Astrocyte (in vitro differentiated cells and primary cell): Measurements from ENCODE around the gene MAP4K4. TPM values are rescaled to one million over a fixed set of nuclear protein-coding genes. Genes with fewer than 3 reads are reported as not detected.

Experiments
- DNase-seq: peaks from one replicate; pipeline ENCODE4 v3.0.0-alpha.2; 2010; ENCODE audit warnings: low read depth
- FAIRE-seq: peaks from 2 replicates; lab custom pipeline; 2011; peaks lifted over from hg19 to GRCh38; lab: Jason Lieb, UNC
- H2AFZ ChIP-seq: 2 replicates; pipeline ENCODE4 v1.6.0; 2012; ENCODE audit warnings: low read depth, low read length, inconsistent platforms
- H3K27ac ChIP-seq: 2 replicates; pipeline ENCODE4 v1.5.1; 2011; ENCODE audit warnings: low read depth, low read length, inconsistent platforms
- H3K27me3 ChIP-seq: 2 replicates; pipeline ENCODE4 v1.6.0; 2011; ENCODE audit warnings: low read length, inconsistent platforms; ENCODE audit not compliant: insufficient read depth
- H3K36me3 ChIP-seq: 2 replicates; pipeline ENCODE4 v1.5.1; 2011; ENCODE audit warnings: low read length, inconsistent platforms; ENCODE audit not compliant: insufficient read depth
- H3K4me1 ChIP-seq: 2 replicates; pipeline ENCODE4 v1.5.1; 2011; ENCODE audit warnings: low read length, inconsistent platforms; ENCODE audit not compliant: insufficient read depth
- H3K4me2 ChIP-seq: 2 replicates; pipeline ENCODE4 v1.6.0; 2012; ENCODE audit warnings: low read length, inconsistent platforms
- H3K4me3 ChIP-seq: 2 replicates; pipeline ENCODE4 v1.5.1; 2011; ENCODE audit warnings: low read depth, mild to moderate bottlenecking, low read length, inconsistent platforms; ENCODE audit not compliant: insufficient read depth
- H3K79me2 ChIP-seq: 2 replicates; pipeline ENCODE4 v1.6.0; 2012; ENCODE audit warnings: mild to moderate bottlenecking, low read length, inconsistent platforms; ENCODE audit not compliant: insufficient read depth
- H3K9ac ChIP-seq: 2 replicates; pipeline ENCODE4 v1.6.0; 2012; ENCODE audit warnings: mild to moderate bottlenecking, low read length, inconsistent platforms
- H3K9me3 ChIP-seq: 2 replicates; pipeline ENCODE4 v1.5.1; 2012; ENCODE audit warnings: low read depth, mild to moderate bottlenecking, low read length, inconsistent platforms; ENCODE audit not compliant: insufficient read depth
- H4K20me1 ChIP-seq: 2 replicates; pipeline ENCODE4 v1.6.0; 2012; ENCODE audit warnings: low read length, inconsistent platforms; ENCODE audit not compliant: insufficient read depth
- H3K27ac Mint-ChIP-seq: one replicate; pipeline ENCODE4 v1.8.0; 2021; ENCODE audit warnings: mild to moderate bottlenecking, mixed read lengths; ENCODE audit not compliant: unreplicated experiment
- H3K27me3 Mint-ChIP-seq: one replicate; pipeline ENCODE4 v1.8.0; 2021; ENCODE audit warnings: low read depth, mixed read lengths; ENCODE audit not compliant: unreplicated experiment
- H3K36me3 Mint-ChIP-seq: one replicate; pipeline ENCODE4 v1.8.0; 2021; ENCODE audit warnings: low read depth, mixed read lengths; ENCODE audit not compliant: unreplicated experiment
- H3K4me1 Mint-ChIP-seq: one replicate; pipeline ENCODE4 v1.8.0; 2021; ENCODE audit warnings: low read depth, mixed read lengths; ENCODE audit not compliant: unreplicated experiment
- H3K4me3 Mint-ChIP-seq: one replicate; pipeline ENCODE4 v1.8.0; 2021; ENCODE audit warnings: mild to moderate bottlenecking, moderate library complexity, mixed read lengths; ENCODE audit not compliant: unreplicated experiment
- H3K9me3 Mint-ChIP-seq: one replicate; pipeline ENCODE4 v1.8.0; 2021; ENCODE audit warnings: mild to moderate bottlenecking, mixed read lengths; ENCODE audit not compliant: unreplicated experiment
- CTCF ChIP-seq: IDR thresholded peaks from 2 replicates; pipeline ENCODE4 v1.5.1; 2011; ENCODE audit warnings: low read depth, mild to moderate bottlenecking, inconsistent platforms, low read length, moderate library complexity; ENCODE audit not compliant: insufficient read depth
- EZH2 ChIP-seq: IDR thresholded peaks from 2 replicates; pipeline ENCODE4 v1.6.1; 2012; ENCODE audit warnings: mild to moderate bottlenecking, low read length, inconsistent platforms; ENCODE audit not compliant: insufficient read depth
- total RNA-seq: library from RNA; stranded (reverse); gene quantifications from 2 replicates; pipeline ENCODE4 v1.2.1, GENCODE V29; 2021

MAP4K4 gene
- total RNA-seq, 1 donor from 2014 or later = 231 TPM

GRCh38 chr2:101830146-101830545 is 132.6 kb downstream of the MAP4K4 start:
- Histone ChIP-seq H4K20me1 (peaks cover 20% of the 10 kb centered on the region), H3K27me3 (no peaks in the 10 kb centered on the region), H3K79me2 (peaks cover 62% of the 10 kb centered on the region), H2AFZ (no peak overlapping the region), H3K4me1 (peaks cover 53% of the 10 kb centered on the region), H3K27ac (peak overlapping the region; percentile 94), H3K9ac (peak overlapping the region; percentile 6), H3K4me3 (no peak overlapping the region), H3K4me2 (peak overlapping the region; percentile 4), H3K36me3 (peaks cover 44% of the 10 kb centered on the region), H3K9me3 (no peaks in the 10 kb centered on the region)
- FAIRE-seq (no peak), DNase-seq (no peak)
- no peak overlapping the region for H3K4me3 Mint-ChIP-seq
- H3K27ac Mint-ChIP-seq = peak overlapping the region; percentile 98
- no peaks in the 10 kb centered on the region for H3K27me3 Mint-ChIP-seq
- peaks cover 14% of the 10 kb centered on the region for H3K36me3 Mint-ChIP-seq
- H3K4me1 Mint-ChIP-seq = peaks cover 53% of the 10 kb centered on the region
- TF ChIP-seq EZH2 (no peak), CTCF (no peak)
- no peaks in the 10 kb centered on the region for H3K9me3 Mint-ChIP-seq

- DNase-seq = peak; percentile 86
- no peak for FAIRE-seq
- Histone ChIP-seq H4K20me1 (peaks cover 20% of the 10 kb centered on the region), H3K9me3 (no peaks in the 10 kb centered on the region), H3K4me2 (peak overlapping the region; percentile 12), H3K27me3 (no peaks in the 10 kb centered on the region), H3K4me1 (peaks cover 53% of the 10 kb centered on the region), H3K9ac (peak overlapping the region; percentile 64), H3K4me3 (no peak overlapping the region), H3K79me2 (peaks cover 59% of the 10 kb centered on the region), H2AFZ (no peak overlapping the region), H3K27ac (peak overlapping the region; percentile 94), H3K36me3 (peaks cover 47% of the 10 kb centered on the region)
- Mint-ChIP-seq H3K9me3 (no peaks in the 10 kb centered on the region), H3K27me3 (no peaks in the 10 kb centered on the region), H3K4me1 (peaks cover 55% of the 10 kb centered on the region), H3K27ac (peak overlapping the region; percentile 98), H3K4me3 (peak overlapping the region; percentile 36), H3K36me3 (peaks cover 15% of the 10 kb centered on the region)
- TF ChIP-seq CTCF (no peak), EZH2 (no peak)
Measured at GRCh38 chr2:101830555-101830954, 133.0 kb downstream of the MAP4K4 start.

- peak; percentile 78 for TF ChIP-seq CTCF
- TF ChIP-seq EZH2 = no peak
- Mint-ChIP-seq H3K9me3 (no peaks in the 10 kb centered on the region), H3K4me1 (peaks cover 54% of the 10 kb centered on the region), H3K27me3 (no peaks in the 10 kb centered on the region), H3K4me3 (no peak overlapping the region), H3K36me3 (peaks cover 21% of the 10 kb centered on the region), H3K27ac (peak overlapping the region; percentile 98)
- peak overlapping the region; percentile 64 for H3K9ac ChIP-seq
- peaks cover 45% of the 10 kb centered on the region for H3K36me3 ChIP-seq
- H3K4me2 ChIP-seq = no peak overlapping the region
- peaks cover 50% of the 10 kb centered on the region for H3K4me1 ChIP-seq
- H3K27ac ChIP-seq = peak overlapping the region; percentile 94
- DNase-seq = peak; percentile 58
- FAIRE-seq = no peak
- no peaks in the 10 kb centered on the region for H3K9me3 ChIP-seq
- no peaks in the 10 kb centered on the region for H3K27me3 ChIP-seq
- no peak overlapping the region for H2AFZ ChIP-seq
- H3K4me3 ChIP-seq = no peak overlapping the region
- peaks cover 55% of the 10 kb centered on the region for H3K79me2 ChIP-seq
- peaks cover 20% of the 10 kb centered on the region for H4K20me1 ChIP-seq
Measured at GRCh38 chr2:101831351-101831865, 133.9 kb downstream of the MAP4K4 start.
